ENCODE measurements around the gene MAPKAPK5.

The MAPKAPK5 gene

GRCh38 chr12:111873113-111873512, 31.1 kb downstream of the MAPKAPK5 start:
- no peak overlapping the region for H3K27ac ChIP-seq
- TF ChIP-seq, protein P1, sequence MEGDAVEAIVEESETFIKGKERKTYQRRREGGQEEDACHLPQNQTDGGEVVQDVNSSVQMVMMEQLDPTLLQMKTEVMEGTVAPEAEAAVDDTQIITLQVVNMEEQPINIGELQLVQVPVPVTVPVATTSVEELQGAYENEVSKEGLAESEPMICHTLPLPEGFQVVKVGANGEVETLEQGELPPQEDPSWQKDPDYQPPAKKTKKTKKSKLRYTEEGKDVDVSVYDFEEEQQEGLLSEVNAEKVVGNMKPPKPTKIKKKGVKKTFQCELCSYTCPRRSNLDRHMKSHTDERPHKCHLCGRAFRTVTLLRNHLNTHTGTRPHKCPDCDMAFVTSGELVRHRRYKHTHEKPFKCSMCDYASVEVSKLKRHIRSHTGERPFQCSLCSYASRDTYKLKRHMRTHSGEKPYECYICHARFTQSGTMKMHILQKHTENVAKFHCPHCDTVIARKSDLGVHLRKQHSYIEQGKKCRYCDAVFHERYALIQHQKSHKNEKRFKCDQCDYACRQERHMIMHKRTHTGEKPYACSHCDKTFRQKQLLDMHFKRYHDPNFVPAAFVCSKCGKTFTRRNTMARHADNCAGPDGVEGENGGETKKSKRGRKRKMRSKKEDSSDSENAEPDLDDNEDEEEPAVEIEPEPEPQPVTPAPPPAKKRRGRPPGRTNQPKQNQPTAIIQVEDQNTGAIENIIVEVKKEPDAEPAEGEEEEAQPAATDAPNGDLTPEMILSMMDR (conservative IDR thresholded peaks at IDR 0.05): no peak

DNA sequence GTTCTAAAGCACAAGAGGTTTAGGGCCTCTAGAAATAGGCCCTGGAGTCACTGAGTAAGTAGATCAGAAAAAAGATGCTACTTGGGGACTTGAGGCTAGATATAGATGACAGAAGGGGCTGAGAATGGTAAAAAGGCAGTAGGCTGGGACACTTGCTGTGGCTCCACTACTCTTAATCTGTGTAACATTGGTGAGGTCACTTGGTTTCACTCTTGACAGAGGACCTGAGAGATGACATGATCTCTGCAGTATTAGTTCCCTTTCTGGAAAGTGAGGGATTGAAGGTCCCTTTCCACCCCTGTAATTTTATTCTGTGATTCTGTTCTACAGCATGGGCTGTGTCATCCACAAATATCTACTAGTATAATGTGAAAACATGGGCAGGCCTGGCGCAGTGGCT, 39.7 kb downstream of the MAPKAPK5 start:
- no peak overlapping the region for H3K27ac ChIP-seq
- TF ChIP-seq, protein P1 (conservative IDR thresholded peaks at IDR 0.05): no peak

DNA sequence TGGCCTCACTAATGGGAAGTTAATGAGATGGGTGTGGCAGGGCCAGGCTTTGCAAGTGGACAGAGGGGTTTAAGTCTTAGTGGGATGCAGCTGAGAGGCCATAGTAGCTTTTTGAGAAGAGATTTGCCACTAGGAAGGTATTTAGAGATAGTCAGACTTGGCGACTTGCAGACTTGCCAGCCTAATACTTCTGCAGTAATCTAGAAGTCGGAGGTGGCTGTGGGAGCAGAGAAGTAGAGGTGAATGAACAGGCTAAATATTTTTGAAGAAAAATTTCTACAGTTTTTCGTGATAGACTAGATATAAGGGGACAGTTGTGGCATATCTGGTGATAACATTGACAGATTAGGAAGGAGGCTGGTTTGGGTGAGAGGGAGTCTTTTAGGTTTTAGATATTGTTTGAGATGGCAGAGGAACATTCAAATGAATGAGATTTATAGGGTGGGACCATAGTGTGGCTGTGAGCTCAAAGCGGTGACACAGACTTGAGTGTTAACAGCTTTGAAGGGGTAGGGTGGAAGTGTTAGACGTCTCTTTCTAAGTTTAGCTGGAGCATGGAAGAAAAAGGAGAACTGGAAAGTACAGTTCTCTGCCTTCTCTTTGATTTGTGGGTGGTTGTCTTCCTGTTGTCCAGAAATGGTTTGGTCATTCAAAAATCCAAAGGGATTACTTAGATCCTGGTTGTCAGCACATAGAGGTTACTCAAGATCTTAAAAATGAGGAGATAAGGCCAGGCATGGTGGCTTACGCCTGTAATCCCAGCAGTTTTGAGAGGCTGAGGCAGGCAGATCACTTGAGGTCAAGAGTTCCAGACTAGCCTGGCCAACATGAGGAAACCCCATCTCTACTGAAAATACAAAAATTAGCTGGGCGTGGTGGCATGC, 44.9 kb downstream of the MAPKAPK5 start:
- TF ChIP-seq, protein P1 (conservative IDR thresholded peaks at IDR 0.05): no peak

GRCh38 chr12:111887926-111888745, 46.1 kb downstream of the MAPKAPK5 start:
- TF ChIP-seq, protein P1 (conservative IDR thresholded peaks at IDR 0.05): no peak
- H3K27ac ChIP-seq: no peak overlapping the region

More for the DNA sequence above, 44.9 kb downstream of the MAPKAPK5 start:
- H3K27ac ChIP-seq: no peak overlapping the region

DNA sequence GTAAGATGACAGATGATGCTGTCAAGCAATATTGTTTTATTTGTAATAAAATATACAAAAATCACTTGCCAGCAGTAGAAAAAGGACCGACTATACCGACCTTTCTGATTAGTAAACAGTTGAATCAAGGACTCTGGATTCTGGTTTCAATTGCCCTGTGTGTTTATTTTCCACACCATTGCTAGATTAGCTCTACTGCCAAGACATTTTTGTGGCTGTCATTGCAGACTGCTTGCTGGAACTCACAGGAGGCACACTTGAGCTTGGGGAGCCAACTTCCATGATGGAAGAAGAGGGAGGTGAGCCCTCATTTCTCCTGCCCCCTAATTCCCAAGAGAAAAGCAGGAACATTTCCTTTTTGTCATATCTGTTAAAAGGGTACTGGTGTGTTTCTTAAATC, 51.3 kb downstream of the MAPKAPK5 start:
- H3K27ac ChIP-seq: no peak overlapping the region
- TF ChIP-seq, protein P1 (conservative IDR thresholded peaks at IDR 0.05): no peak

DNA sequence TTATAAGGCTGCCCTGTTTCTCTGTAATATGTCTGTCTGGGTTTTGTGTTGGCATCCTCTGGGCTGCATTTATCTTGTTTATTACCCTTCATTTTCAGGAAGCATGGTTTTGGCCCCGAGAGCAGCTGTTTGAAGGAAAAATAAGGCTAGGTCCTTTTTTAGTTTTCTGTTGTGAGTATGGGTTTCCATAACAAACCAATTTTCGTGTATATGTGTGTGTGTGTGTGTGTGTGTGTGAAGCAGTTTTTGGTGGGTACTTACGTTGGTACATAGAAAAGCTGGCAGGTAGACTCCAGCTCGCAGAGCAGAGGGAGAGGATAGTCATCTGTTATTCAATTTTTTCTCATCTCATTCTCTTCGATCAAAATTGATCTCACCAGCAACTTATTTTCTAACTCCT, 52.5 kb downstream of the MAPKAPK5 start:
- H3K27ac ChIP-seq: no peak overlapping the region
- TF ChIP-seq, protein P1 (conservative IDR thresholded peaks at IDR 0.05): no peak

GRCh38 chr12:111901182-111901581, 59.2 kb downstream of the MAPKAPK5 start:
- TF ChIP-seq, protein P1 (conservative IDR thresholded peaks at IDR 0.05): no peak
- H3K27ac ChIP-seq: no peak overlapping the region
